Tongue (tissue), 2 donors: ENCODE measurements around the gene EXOC4. TPM values are rescaled to one million over a fixed set of nuclear protein-coding genes. Genes with fewer than 3 reads are reported as not detected.
"Not testable (repeated sequence)": the region's sequence is repeated elsewhere in the genome, so short reads cannot be mapped to it uniquely, and the experiment has no call there.

Source experiments
- DNase-seq: peaks from one replicate; pipeline ENCODE4 v3.0.0-alpha.2; 2015
- total RNA-seq: library from RNA; depleted of rRNA; stranded (reverse); fragments of >200 nt; gene quantifications from one replicate; pipeline ENCODE4 v1.2.3, GENCODE V29; 2014

EXOC4 gene
- total RNA-seq, 1 donor from 2014 or later: 140 TPM

DNA sequence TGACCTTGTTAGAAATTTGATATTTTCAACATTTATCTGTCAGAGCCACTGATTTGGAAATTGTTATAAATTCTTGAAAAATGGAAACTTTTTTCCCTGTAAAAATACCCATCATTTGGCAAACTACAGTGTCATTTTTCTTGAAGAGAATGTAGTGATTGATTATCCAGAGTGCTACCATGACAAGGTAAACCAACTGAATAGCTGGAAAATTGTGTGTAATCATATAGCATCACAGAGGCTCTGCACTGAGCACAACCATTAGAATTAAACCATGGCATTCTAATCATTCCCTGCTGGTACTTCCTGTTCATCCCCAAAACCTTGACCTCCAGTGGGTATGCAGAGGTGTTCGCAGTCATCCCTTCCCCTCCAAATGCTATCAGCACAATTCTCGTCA is 633.9 kb downstream of the EXOC4 start:
- no peak for DNase-seq

DNA sequence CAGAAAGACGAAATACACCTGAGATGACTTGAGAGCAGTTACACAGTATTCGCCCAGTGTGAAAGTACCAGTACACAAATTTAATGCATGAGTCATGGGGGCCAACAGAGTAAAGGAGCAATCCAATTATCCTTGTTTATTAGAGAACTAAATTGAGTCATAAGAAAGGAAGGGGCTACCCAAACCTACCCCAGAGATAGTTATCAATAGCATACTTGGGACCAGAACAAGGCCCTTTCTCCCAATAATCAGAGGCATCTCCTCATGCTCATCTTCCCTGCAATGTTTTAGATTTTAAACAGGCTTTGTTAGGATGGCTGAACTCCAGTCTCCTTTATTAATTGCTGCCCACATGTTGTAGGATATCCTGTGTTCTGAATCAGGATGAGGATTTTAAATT is 634.6 kb downstream of the EXOC4 start:
- no peak for DNase-seq

DNA sequence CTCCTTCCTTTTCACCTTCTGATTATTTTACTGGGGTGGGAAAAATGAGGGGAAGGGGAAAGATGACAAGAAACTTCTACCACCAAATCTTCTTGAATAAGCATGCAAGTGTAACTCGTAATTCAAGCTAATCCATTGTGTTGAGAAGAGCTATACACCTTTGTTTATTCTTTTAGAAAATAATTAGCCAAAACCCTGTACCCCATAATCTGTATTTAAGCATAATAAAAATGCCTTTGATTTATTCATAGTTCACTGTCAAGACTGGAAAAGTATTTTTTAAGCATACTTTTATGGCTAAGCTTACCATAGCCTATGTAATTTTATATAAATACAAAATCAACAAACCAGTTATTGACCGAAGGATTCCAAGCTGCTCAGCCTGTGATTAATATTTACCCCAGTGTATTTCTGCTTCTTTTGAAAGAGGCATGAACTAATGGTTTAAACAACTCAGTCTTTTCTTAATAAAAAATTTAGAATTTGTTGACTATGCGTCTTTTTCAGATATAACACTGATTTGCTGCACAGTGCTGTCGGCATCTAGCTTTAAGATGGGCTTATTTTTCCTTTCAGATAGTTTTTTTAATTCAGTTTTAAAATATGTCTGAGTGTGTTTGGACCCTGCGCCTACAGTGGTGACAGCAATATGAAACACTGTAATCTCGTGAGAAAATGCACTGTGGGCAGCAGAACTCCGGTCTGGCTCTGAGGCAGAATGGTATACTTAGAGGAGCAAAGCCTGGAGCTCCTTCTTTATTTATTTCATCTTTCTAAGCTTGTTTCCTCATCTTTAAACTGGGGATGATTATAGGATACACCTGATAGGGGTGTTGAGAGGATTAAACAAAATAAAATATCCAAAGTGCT is 635.4 kb downstream of the EXOC4 start:
- DNase-seq: peak; percentile 19

DNA sequence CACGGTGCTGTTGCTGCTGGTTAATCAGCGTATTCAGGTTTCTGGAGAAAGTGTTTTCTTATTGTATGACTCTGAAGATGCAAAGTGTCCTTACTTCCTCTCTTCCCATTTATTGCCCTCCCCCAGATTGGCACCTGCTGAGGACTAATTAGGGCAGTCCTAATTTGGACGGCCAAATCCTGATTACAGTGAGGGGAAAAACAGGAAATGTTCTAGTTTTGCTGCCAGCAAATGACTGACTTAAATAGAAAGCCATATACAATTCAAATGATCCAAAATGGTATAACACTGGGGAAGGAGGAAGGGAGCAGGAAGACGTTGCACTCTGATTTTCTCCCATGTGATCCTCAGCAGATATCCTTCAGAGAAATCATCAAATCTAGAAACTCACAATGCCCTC is 651.9 kb downstream of the EXOC4 start:
- DNase-seq: no peak

DNA sequence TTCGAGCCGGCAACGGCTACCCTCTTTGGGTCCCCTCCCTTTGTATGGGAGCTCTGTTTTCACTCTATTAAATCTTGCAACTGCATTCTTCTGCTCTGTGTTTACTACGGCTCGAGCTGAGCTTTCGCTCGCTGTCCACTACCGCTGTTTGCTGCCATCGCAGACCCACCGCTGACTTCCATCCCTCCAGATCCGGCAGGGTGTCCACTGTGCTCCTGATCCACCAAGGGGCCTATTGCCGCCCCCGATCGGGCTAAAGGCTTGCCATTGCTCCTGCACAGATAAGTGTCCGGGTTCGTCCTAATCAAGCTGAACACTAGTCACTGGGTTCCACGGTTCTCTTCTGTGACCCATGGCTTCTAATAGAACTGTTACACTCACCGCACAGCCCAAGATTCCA is 653.7 kb downstream of the EXOC4 start:
- not testable (repeated sequence) for DNase-seq

DNA sequence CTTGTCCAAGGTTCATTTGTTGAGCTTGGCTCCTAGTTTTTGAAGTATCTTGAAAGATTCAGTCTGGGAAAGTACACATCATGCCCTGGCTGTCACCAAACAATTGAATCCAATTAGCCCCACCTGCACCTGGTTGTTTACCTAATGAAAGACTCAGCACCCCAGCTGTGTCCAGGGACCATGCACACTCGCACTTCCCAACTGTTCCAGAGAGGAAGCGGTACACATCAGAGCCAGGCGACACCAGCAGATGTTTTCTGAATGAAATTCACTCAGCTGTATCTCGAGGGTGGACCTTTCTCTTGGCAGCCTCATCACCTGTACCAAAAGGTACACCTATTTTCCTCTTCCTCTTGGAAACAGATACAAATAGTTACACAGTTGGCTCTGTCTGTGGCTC is 657.9 kb downstream of the EXOC4 start:
- DNase-seq: no peak

DNA sequence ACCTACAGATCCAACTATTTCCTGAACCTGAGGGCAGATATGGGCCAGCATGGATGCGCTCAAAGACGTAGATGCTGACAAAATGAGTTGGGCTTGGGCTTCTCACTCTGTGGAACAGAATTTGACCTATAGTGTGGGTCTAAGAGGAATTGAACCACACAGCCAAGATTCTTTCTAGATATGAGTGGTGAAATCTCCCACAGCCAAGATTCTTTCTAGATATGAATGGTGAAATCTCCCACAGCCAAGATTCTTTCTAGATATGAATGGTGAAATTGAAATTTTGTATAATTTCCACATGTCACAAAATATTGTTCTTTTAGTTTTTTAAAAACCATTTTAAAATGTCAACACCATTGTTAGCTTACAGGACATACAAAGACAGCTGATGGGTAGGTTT is 658.8 kb downstream of the EXOC4 start:
- DNase-seq: no peak

DNA sequence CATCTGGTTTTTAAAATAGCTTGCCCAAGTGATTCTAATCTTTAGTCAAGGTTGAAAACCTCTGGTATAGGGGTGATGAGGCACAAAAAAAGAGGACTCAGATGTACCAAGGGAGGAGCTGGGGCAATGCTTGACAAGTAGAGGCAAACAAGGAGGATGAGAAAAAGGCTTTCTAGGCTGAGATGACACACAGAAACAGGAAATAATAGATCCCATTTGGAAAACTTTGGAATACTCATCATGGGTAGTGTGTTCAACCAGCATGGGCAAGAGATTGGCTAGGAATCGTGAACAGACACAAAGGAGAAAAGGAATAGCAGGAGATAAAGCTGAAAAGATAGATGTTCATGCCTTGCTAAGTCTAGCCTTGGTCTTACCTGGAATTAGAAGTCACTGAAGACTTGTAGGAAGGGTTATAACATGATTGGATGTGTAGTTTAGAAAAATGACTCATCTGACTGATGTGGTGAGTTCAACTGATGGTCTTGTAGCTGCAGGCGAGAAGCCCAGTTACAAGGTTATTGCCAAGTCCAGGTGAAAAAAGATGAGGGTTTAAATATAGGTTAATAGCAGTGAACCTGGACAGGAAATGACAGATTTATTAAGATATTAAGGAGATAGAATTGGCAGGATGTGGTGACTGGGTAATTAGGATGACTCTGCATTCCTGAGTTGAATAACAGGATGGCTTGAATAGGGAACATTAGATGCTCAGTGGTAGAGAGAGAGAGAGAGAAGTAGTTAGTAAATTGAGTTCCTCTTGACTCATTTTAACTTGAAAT is 660.2 kb downstream of the EXOC4 start:
- no peak for DNase-seq

DNA sequence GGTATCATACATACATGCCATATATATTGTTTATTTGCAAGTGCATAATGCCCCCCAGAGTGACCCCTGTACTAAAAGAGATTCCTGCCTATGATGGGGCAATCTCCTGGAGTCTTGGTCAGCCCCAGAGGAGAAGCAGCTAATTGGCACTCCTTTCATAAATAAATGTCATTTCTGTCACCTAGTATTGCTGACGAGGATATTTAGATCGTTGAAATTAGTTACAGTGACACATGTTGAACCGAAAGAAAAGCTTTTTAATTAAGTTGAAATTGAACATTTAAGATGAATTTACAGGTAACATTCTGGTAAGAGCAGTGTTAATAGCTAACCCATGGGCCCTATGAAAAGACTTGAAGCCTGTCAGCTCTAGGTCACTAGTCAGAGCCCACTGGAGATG is 663.7 kb downstream of the EXOC4 start:
- DNase-seq: no peak

DNA sequence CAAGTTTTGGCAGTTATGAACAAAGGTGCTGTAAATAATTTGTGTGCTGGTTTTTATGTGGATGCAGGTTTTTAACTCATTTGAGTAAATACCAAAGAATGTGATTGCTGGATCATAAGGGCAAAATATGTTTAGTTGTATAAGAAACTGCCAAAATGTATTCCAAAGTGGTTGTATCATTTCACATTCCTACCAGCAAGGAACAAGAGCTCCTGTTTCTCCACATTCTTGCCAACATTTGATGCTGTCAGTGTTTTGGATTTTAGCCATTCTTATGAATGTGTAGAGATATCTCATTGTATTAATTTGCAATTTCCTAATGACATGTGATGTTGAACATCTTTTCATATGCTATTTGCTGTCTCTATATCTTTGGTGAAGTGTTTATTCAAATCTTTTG is 666.9 kb downstream of the EXOC4 start:
- DNase-seq: no peak

DNA sequence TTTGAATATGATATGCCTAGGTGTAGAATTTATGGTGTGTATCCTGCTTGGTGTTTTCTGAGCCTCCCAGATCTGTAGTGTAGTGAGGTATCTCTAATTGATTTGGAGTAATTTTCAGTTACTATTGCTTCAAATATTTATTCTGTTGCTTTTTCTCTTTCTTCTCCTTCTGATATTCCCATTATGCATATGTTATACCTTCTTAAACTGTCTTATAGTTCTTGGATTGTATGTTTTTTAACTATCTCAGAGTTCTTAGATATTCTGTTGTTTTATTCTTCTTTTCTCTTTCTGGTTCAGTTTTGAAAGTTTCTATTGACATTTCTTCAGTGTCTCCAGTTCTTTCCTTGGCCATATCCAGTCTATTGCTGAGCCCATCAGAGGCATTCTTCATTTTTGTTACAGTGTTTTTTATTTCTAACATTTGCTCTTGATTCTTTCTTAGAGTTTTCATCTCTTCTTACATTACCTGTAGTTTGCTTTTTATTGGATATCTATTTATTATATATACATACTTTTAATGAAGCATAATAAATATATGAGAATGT is 668.8 kb downstream of the EXOC4 start:
- DNase-seq: no peak

DNA sequence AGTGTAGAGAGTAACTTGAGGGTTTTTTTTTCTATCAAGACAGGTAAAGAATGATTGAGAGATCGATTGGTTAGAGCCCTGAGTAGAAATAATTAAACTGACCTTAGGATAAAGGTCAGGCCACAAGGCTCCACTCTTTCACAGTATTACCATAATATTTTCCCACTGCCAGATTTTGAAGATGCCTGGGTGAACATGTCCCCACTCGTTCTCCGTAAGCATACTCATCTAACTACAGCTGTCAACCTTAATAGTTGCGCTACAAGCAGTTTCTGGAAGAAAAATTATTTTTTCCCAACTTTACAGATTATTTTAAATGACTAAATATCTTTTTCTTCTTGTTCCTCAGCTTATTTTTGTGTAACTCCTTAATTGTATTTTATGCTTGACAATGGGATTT is 671.1 kb downstream of the EXOC4 start:
- no peak for DNase-seq

DNA sequence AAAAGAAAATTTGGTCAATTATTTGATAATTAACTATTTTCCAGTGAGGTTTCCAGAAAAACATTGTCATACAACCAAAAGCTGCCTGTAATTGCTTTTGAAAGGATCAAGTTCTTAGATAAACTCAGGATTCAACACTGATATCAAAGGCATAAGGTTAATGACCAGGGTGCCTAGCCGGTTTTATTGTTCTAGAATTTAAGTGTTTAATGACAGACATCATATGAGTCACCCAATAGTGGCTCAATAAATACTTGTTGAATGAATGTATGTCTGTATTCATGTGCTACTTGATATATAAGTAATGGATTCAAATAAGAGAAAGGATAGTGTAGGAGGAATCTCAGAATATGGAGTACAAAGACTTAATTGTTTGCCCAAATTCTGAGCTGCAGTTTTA is 678.2 kb downstream of the EXOC4 start:
- no peak for DNase-seq

DNA sequence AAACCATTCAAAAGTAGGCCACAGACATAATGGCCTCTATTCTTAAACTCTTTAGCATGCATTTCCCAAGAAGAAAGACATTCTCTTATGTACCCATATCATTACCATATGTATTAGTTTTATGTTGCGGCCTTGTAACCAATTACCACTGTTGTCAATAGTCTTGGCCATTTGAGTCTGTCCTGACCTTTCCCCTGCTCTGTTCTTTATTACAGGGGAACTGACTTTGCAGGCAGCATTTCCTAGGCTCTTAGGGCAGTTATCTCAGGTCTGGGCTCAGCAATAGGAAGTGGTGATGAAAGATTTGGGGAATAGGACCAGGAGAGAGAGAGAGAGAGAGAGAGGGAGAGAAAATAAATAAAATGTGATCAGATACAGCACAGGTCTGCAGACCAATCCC is 679.7 kb downstream of the EXOC4 start:
- DNase-seq: no peak

DNA sequence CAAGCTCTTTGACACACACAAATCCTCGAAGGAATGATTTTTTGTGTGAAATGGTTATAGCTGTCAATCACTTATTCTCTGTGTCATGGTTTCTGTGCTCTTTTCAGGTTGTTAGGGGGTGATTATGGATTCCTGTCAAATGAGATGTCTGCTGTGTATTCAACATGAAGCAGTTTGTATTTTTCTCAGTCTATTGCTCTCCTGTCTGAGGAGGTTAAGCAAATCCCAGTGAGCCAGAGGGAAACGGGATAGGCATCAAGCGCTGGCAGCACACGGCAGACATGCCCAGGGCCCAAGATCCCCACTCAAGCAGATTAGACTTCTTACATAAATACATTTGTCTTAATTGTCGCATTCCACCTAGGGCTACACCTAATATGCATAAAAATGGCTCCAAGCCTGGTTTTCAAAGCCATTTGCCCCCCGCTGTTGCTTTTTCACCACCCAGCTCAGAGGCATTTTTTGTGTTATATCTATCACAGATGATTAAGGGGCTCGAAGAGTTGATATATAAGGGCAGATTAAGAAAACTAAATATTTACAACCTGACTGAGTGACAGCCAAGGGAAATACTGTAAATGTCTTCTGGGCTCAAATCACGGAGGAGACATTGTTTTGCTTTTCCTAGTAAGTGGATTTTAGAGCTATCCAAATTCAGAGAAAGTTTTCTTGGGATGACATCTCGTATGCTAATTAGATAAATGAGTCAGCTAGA is 681.5 kb downstream of the EXOC4 start:
- no peak for DNase-seq

DNA sequence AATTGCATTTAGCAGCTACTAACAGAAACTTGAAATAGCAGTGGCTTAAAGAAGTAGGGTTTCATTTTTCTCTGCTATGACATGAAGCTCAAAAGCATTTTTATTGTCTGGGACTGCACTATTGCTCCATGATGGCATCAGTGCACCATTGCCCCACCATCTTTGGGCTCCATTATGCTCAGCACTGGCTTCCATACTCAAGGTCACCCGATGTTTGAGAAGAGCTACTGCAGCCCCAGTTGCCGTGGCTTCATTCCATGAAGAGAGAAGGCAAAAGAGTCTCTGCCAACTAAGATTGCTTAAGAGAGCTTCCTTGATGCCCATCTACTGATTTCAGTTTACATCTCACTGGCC is 682.1 kb downstream of the EXOC4 start:
- DNase-seq: no peak

DNA sequence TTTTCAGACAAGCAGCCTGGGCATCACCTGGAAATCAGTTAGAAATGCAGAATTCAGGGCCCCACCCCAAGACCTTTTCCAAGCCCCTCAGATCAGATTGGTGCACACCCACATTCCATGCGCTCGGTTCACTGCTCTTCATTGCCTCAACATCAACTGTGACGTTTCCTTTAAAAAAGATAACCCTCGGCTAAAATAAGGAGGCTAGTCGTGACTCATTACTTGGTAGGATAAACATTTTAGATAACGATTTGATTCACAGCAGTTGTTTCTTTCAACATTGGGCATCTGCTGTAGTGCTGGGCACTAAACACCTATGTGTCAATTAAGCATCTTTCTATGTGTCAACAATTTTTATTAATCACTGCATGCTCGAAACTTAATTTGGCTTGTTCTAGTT is 683.2 kb downstream of the EXOC4 start:
- no peak for DNase-seq

DNA sequence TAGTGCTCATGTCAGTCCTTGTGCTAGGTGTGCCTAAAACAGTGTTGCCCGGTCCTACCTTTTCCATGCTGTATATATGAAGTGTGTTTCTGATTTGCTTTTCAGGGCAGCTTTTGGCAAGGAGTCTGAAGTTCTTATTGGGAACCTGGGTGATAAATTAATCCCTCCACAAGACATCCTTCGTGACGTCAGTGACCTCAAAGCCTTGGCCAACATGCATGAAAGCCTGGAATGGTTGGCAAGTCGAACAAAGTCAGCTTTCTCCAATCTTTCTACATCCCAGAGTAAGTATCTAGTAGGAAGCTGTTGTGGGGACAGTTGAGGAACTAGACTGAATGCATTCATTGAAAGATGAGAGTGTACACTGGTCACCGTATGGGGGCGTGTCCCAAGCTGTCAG is 684.9 kb downstream of the EXOC4 start:
- DNase-seq: no peak

DNA sequence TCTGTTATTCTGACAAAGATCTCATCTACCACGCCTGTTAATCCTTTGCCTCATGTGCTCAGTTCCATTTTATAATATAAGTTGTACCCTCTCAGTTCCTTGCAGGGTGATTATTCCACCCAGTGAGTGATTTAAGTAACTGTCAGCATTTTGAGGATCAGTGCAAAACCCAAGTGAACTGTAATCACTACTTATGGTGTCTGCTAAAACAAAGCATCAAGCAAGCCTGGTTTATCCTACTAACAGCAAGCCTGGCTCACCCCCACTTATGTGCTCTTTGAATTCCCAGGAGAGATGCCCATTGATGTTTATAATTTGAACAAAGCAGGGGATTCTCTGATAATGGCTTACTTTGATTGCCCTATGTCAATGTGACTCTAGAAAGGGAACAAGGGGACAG is 687.5 kb downstream of the EXOC4 start:
- no peak for DNase-seq

DNA sequence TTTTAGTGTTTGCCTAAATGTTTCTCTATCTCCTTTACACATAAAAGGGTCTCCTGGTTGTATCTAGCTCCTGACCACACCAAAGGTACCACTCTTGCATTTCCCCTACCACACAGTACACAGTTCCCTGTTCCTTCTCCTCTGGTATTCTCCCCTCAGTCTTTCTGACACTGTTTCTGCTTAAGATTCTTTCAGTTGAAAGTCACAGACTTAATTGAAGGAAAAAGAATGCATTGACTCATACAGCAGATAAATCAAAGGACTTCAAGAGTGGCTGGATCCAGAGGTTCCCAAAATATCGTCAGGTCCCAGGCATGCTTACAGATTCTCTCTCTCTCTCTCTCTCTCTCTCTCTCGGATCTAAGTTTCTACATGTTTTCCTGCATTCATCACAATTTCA is 688.6 kb downstream of the EXOC4 start:
- no peak for DNase-seq

DNA sequence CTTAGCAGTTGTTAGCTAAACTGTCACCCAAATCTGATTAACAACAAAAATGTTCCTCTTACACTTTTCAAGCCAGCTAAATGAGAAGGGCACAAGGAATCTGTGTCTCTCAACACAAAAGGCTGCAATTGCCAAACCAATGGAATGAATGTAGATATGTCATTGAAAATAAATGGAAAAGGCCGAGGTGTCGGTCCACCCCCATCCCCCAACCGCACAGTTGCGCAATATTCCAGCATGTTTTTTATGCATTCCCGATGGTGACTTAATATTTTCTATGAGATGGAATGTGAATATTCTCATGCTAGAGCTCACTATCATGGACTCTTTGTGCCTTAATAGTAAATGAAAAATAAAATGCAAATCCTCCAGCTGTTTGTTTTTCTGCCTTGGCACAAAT is 692.6 kb downstream of the EXOC4 start:
- no peak for DNase-seq

DNA sequence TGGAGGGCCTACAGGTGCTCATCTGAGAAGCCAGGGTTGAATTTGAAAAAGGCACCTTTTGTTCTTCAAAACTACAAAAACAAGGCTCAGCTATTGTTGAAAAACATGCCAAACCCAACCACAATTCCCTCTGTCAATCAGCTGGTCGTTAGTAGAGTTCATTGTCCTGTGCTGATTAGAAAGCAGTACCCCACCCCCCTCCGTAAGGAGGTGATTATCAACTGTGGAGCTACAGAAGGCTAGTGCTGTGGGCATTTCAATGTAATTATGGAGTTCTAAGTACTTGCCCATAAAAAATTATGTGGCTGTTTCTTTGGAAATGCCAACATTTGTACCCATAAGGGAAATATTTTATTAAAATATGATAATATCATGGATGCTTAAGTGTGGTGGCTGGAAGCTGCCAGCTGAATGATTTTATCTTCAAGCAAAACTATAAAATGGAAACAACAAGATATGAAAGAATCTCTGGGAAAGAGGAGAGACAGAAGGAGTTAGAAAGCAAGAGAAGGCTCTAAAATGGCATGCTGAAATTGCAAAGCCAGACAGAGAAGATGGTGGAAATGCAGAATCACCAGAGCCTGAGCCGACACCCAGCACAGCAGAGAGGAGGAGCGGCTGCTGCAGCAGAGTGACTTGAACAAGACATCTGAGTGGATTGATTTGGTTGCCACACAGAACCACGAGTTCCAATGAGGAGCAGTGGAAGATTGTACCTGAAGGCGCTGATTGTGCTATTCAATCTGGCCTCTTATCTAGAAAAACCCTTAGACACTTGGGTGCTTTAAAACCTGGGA is 694.8 kb downstream of the EXOC4 start:
- no peak for DNase-seq
